ENCODE measurements around the gene ASAP2.
"Not testable (repeated sequence)": the region's sequence is repeated elsewhere in the genome, so short reads cannot be mapped to it uniquely, and the experiment has no call there.

The ASAP2 gene

DNA sequence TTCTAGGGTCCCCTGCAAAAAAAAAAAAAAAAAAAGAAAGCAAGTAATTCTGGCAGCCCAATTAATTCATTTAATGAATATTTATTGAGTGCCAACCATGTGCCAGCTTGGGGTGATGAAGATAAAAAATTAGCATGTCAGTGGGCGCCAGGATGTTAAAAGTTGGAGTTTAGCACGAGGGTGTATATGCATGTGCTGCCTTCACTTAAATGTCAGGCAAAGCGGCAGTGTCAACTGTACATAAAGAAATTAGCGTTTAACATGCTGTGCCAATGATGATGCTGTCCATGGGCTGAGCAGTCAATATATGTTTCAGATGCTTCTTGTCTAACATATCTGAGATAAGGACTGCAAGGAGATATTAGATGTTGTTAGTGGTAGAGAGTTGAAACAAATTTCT is 49.5 kb downstream of the ASAP2 start:
- no peak for DNase-seq

DNA sequence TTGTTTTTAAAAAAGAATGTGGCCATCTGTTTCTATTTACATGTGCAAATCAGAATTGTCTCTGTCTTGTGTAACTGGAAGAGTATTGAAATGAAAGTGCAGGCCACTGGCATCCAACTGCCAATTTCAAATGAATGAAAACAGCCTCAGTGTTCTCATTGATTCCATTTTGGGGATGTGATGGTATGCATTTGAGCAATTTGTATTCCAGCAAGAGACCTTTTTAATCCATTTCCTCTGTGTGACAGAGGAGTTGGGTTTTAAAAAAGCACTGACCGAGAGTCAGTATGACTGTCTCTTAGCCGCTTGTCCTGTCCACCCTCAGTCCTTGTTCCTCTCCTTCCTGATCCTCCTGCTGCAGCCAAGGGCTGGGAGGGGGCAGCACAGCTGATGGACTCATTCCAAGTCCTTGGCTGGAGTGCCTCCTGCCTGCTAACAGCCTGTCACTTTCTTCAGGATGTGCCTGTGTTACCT is 50.0 kb downstream of the ASAP2 start:
- DNase-seq, result no peak

DNA sequence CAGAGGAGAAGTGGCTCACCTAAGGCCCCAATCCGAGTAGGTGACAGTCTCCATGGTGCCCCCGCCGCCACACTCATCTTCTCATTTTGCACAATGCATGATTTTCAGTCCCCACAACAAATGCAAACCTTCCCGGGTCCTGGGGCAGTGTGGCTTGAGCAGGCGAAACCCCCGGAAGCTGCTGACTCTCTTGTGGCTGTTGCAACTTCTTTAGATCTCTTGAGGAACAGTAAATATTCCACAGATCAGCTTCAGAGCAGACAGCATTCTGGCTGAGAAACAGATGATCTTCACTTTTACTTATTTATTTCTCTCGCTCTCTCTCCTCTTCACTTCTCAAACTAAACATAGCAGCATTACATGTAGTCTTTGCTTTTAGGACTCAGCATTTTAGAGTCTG is 51.9 kb downstream of the ASAP2 start:
- DNase-seq, result no peak

DNA sequence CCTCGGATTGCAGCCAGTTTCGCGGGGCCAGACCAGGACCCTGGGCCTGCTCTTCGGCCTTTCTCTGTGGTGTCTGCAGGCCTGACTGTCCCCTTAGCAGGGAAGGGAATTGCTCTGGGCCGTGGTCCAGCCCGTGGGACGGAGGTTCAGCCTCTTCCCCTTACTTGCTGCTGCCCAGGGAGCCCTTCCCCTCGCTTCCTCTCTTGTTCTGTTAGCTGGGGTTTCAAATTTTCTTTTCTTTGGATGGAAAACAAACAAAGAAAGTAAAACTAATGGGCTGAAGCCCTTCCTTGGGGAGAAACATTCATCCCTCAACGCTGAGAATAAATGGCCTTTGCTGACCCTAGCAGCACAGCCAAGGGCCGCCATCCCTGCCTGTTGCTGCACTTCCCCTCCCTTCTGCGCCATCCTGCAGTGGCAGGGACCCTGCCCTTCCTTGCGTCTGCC is 52.4 kb downstream of the ASAP2 start:
- no peak for DNase-seq

- no peak for DNase-seq
Observed at GRCh38 chr2:9260464-9260918, 53.9 kb downstream of the ASAP2 start.

- DNase-seq, result no peak
Observed at GRCh38 chr2:9261231-9261883, 54.7 kb downstream of the ASAP2 start.

DNA sequence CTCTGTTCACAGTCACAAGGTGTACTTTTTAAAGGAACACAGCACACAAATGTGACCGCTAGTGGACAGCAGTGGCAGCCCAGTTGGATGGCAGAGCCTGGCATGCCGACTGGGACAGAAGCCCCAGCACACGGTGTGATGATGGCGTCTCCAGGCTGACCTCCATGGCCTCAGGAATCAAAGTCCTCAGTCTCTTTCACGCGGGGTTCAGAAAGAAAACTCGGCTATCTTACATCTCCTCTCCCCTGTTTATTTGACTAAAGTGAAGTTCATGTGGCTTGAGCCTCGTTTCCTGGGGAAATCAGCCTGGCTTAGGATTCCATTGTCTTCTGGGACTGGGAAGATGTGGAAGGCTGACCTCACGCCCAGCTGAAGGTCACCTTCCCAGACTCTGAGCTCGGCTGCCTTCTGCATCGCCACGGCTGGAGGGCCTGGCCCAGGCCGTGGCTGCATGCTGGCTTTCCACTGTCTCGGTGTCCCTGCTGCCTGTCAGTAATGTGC is 56.1 kb downstream of the ASAP2 start:
- no peak for DNase-seq

DNA sequence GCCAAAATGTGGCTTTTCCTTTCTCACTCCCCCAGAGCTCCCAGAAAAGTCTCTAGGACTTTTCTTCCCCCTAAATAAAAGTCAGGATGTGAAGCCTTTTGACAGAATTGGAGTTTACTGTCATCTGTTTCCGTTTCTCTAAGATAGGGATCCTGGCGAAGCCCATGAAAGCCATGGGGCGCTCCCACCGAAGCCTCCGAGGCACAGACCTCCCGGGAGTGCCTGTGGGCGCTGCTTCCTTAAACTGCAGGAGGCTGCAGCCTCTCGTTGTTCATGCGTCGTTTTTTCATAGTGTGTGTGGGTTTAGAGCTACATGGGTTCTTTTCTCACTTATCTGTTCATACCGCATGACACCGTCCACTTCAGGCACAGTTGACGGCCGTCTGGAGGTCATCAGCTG is 56.8 kb downstream of the ASAP2 start:
- DNase-seq, result no peak

DNA sequence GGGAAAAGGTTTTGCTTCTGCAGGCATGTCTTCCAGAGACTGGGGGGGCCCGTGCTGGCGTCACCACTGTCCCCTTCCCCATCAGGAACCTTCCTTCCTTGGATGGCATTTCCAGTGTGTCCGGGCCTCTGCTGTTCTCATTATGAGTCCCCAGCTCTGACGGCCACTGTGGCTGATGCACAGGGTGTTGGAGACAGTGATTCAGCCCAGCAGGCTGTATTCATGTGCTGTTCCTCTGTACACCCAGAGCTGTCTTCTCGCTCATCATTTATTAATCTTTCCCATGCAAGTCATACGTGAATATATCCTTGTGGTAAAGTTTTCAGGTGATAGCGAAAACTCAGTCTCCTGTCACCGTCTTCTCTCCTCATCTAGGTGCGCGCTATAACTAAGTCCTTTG is 57.7 kb downstream of the ASAP2 start:
- DNase-seq, result no peak

DNA sequence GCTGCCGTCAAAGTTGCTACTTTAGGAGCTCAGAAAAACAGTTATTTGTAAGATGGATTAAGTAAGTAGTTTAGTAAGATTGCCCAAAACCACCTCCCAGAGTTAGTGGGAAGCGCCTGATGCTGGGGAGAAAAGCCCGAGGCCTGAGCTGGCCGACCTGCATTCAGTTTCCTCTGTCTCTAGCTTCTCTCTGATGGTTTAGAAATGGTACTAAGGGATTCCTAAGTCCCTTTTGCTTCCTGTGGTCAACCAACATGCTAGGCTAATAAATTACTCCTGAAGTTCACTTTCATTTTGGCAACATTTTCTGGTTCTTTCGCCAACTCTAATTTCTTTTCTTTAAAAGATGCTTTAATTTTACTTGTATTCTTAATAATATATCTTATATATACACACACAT is 60.1 kb downstream of the ASAP2 start:
- DNase-seq, result no peak

DNA sequence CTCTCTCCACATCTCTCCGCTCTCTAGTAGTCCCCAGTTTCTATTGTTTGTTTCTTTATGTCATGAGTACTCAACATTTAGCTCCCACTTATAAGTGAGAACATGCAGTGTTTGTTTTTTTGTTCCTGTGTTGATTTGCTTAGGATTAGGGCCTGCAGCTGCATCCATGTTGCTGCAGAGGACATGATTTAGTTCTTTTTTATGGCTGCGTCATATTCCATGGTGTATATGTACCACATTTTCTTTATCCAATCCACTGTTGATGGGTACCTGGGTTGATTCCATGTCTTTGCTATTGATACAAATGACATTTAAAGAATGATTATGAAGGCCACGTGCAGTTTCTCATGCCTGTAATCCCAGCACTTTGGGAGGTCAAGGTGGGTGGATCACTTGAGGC is 60.7 kb downstream of the ASAP2 start:
- not testable (repeated sequence) for DNase-seq

- no peak for DNase-seq
Observed at GRCh38 chr2:9268301-9269080, 61.9 kb downstream of the ASAP2 start.

GRCh38 chr2:9269295-9269694 is 62.7 kb downstream of the ASAP2 start:
- DNase-seq, result no peak

DNA sequence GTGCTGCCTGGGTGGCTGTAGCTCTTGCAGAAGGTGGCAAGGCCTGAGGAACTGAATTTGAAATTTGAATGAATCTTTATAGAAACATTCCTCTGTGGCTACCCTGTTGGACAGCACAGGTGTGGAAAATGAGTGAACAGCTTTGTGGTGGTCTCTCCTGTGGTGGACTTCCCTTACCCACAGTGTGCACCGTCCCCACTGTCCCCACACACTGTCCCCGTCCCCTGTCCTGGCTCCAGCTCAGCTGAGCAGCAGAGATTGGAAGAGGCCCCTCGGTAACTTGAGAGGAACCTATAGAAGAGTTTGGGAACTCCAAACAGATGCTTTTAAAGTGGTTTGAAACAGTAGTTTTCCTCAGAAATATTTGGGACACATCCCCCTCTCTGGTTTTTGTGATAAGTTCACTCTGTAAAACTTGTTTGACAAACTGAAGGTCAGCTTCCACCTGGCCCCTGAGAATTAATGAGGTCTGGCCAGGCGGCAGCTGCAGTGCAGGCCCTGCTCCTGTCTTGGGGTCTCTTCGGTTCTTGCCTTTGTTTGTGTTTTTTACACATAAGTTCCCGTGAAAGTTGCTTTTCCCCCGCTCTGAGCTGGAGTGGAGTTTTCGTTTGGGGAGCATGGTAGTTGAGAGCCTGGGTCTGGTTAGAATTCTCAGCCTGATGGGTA is 63.2 kb downstream of the ASAP2 start:
- DNase-seq, result no peak

- no peak for DNase-seq
Observed at GRCh38 chr2:9271091-9271490, 64.5 kb downstream of the ASAP2 start.

- no peak for DNase-seq
Observed at GRCh38 chr2:9271691-9272090, 65.1 kb downstream of the ASAP2 start.

DNA sequence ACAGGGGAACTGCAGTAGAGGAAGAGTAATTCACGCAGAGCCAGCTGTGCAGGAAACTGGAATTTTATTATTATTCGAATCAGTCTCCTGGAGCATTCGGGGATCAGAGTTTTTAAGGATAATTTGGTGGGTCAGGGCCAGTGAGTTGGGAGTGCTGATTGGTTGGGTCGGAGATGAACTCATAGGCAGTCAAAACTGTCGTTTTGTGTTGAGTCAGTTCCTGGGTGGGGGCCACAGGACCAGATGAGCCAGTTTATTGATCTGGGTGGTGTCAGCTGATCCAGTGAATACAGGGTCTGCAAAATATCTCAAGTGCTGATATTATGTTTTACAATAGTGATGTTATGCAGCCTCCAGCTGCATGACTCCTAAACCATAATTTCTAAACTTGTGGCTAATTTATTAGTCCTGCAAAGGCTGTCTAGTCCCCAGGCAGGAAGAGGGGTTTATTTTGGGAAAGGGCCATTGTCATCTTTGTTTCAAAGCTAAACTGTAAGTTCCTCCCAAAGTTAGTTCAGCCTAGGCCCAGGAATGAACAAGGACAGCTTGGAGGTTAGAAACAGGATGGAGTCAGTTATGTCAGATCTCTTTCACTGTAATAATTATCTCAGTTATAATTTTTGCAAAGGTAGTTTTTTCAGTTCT is 67.0 kb downstream of the ASAP2 start:
- DNase-seq, result no peak

DNA sequence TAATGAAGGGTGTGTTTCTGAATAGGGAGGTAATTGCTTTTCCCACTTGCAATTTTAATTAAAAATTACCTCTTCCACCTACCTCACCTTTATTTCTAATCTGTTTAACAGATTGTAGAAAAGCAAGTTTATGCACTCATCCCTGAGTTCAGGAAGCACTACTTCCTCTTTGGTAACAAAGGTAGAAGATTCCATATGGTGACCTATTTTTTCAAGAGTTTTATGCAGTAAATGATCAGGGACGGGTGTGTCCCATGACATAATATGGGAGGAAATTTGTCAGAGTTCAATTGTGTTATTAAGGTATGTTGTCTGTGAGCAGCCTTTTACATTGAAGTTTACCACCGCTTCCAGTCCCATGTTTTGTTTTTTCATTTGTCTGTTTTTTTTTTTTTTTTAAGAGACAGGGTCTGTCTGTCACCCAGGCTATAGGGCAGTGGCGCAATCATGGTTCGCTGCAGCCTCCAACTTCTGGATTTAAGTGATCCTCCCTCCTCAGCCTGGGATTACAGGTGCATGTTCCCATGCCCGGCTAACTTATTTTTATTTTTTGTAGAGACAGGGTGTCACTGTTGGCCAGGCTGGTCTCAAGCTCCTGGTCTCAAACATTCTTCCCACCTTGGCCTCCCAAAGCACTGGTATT is 68.2 kb downstream of the ASAP2 start:
- DNase-seq, result no peak

GRCh38 chr2:9275399-9275798 is 68.8 kb downstream of the ASAP2 start:
- no peak for DNase-seq

- no peak for DNase-seq
Observed at GRCh38 chr2:9276074-9276473, 69.5 kb downstream of the ASAP2 start.

DNA sequence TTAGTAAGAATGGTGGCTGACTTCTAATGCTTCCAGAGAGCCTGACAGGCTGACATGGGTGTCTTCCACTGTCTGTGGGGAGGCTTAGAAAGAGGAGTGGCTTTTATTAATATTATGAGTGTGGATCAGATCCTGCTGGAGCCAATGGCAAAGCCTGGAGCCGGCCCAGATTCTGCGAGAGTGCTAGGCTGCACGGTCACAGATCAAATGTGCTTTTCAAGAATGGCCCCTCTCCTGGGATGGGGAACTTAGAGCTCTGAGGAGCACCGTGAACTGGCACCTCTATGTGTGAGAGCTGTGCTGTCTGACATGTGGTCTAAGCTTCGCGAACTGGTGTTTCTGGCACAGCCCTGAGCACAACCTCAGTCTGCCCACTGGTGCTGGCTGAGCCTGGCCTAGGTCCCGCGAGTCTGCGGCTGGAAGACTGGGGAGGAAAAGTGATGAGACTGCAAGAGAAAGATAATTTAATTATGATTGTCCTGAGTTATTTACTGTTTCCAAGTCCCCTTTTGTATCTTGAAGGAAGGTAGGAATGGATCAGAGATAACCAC is 70.4 kb downstream of the ASAP2 start:
- no peak for DNase-seq

DNA sequence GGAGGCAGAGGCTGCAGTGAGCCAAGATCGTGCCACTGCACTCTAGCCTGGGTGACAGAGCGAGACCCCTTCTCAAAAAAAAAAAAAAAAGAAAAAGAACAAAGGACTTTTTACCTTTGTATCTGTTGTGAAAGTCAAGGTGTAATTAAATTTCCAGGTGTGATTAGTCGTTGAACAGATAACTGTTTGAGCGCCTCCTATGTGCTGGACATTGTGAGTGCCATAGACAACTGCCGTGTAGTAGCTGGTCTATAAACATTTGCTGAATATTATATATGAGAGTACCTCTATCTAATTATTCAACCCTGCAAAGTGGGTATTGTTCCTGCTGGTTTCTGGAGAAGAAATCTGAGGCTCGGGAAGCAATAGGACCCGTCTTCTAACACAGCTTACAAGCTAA is 71.8 kb downstream of the ASAP2 start:
- no peak for DNase-seq

All from NCI-H1436 (cell line).